GM12875 (cell line): ENCODE data around the gene VPS26B.

Experiments
- H3K4me3 ChIP-seq: one replicate; pipeline ENCODE4 v1.5.1; 2011; ENCODE audit warnings: low read depth, low read length, control low read depth
- CTCF ChIP-seq: IDR thresholded peaks from 2 replicates; pipeline ENCODE4 v1.5.1; 2011; ENCODE audit warnings: low read depth, mild to moderate bottlenecking, control low read depth, inconsistent platforms, low read length, moderate library complexity, borderline replicate concordance; ENCODE audit not compliant: insufficient read depth

VPS26B gene

GRCh38 chr11:134200688-134201087 is 23.8 kb upstream of the VPS26B start:
- TF ChIP-seq CTCF = no peak
- no peak overlapping the region for H3K4me3 ChIP-seq

GRCh38 chr11:134202661-134203060 is 21.8 kb upstream of the VPS26B start:
- no peak for TF ChIP-seq CTCF
- no peak overlapping the region for H3K4me3 ChIP-seq

GRCh38 chr11:134205729-134206128 is 18.7 kb upstream of the VPS26B start:
- no peak for TF ChIP-seq CTCF
- no peak overlapping the region for H3K4me3 ChIP-seq

DNA sequence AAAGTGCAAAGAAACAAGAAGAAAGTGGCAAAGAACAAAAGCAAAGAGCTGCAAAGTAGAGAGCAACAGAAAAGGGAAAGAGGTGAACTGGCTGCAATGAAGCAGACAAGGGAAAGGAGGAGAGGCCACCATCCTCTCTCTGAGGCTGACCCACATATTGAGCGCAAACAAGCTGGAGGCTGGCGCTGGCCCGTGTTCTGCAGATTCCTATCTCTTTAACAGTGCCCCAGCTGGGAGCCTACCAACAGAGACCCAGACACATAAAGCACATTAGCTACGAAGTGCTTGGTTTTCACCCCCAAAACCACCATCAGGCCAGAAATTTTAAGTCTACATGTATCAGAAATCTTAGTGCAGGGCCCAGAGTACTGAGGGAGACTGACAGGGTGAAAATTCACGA is 18.3 kb upstream of the VPS26B start:
- H3K4me3 ChIP-seq = no peak overlapping the region
- no peak for TF ChIP-seq CTCF

DNA sequence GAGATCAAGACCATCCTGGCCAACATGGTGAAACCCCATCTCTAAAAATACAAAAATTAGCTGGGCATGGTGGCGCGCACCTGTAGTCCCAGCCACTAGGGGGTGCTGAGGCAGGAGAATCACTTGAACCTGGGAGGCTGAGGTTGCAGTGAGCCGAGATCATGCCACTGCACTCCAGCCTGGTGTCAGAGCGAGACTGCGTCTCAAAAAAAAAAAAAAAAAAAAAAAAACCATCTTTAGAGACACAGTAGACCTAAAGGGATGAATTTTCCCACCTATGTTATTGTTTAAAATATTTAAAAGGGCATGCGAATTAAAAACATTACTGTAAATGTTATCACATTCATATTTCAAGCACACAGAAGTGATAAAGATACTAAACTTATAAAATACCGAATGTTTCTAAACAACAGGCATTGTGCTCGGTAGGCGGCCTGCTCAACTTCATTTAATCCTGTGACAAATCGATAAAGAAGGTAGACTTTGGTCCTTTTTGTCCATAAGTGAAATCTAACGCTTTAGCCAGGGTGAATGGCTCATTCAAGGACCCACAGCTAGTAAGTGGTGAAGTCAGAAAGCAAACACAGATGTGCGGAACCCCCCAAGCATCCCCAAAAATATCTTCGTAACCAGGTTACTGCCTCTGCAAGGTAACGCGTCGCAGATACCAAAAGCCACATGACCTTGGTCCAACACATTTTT is 16.8 kb upstream of the VPS26B start:
- TF ChIP-seq CTCF = peak; percentile 59

GRCh38 chr11:134215836-134216235 is 8.6 kb upstream of the VPS26B start:
- TF ChIP-seq CTCF = no peak
- no peak overlapping the region for H3K4me3 ChIP-seq

More for the DNA sequence above, 16.8 kb upstream of the VPS26B start:
- no peak overlapping the region for H3K4me3 ChIP-seq

DNA sequence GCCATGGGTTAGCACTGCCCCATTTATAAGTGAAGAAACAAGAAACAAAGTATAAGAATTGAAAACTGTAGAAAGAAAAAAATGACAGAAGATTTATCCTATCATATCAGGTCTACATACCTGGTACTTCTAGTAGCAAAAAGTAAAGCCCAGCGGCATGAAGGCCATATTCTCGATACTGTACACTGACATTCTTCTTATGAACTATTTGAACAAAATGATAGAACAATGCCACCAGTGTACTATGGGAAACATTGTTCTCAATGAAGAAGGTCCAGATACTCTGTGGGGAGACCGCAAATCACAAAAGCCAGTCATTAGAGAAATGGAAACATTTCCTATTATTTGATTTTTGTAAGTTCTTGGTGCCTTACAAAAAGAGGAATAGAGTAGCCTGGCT is 7.7 kb upstream of the VPS26B start:
- no peak for TF ChIP-seq CTCF
- no peak overlapping the region for H3K4me3 ChIP-seq
